HepG2 (cell line): ENCODE measurements around the gene LITAF. TPM values are rescaled to one million over a fixed set of nuclear protein-coding genes. Genes with fewer than 3 reads are reported as not detected.

Experiments
- BRF2 ChIP-seq: sonication (generic); formaldehyde crosslinking; IDR thresholded peaks from 2 replicates; pipeline ENCODE4 v1.8.1; 2022; ENCODE audit warnings: mild to moderate bottlenecking, missing genetic modification reagents
- CC2D1A ChIP-seq: sonication (generic); formaldehyde crosslinking; IDR thresholded peaks from 2 replicates; pipeline ENCODE4 v1.8.1; 2023; ENCODE audit warnings: mild to moderate bottlenecking, missing genetic modification reagents
- CCDC6 ChIP-seq: sonication (generic); formaldehyde crosslinking; IDR thresholded peaks from 2 replicates; pipeline ENCODE4 v1.8.1; 2022; ENCODE audit warnings: mild to moderate bottlenecking, missing genetic modification reagents, moderate library complexity
- DBP ChIP-seq: sonication (generic); formaldehyde crosslinking; IDR thresholded peaks from 2 replicates; pipeline ENCODE4 v1.4.0; 2020; ENCODE audit warnings: missing genetic modification reagents; ENCODE audit errors: not compliant biosample characterization
- ELF3 ChIP-seq: IDR thresholded peaks from 2 replicates; pipeline ENCODE4 v1.6.1; 2016; ENCODE audit warnings: missing genetic modification reagents, missing compliant biosample characterization
- FOXA1 ChIP-seq, 2 experiments: fragments of 450-650 bp in 1 of 2; sonication (generic) in 1 of 2; formaldehyde crosslinking in 1 of 2; IDR thresholded peaks; 2 replicates each; pipeline versions ENCODE4 v1.4.0 to v1.6.1; 2016 to 2020; ENCODE audit warnings: missing genetic modification reagents in 1 of 2
- FOXP1 ChIP-seq, 2 experiments: fragments of 450-650 bp in 1 of 2; IDR thresholded peaks; 2 replicates each; pipeline ENCODE4 v1.6.1; 2017 to 2018; ENCODE audit warnings: antibody characterized with exemption in 1 of 2
- GATAD2A ChIP-seq: IDR thresholded peaks from 2 replicates; pipeline ENCODE4 v1.6.1; 2016
- ISL2 ChIP-seq: sonication (generic); formaldehyde crosslinking; IDR thresholded peaks from 2 replicates; pipeline ENCODE4 v1.5.0; 2020; ENCODE audit warnings: missing genetic modification reagents
- MTERF4 ChIP-seq: sonication (generic); formaldehyde crosslinking; IDR thresholded peaks from 2 replicates; pipeline ENCODE4 v1.8.0; 2023; ENCODE audit warnings: mild to moderate bottlenecking, missing genetic modification reagents
- PRMT3 ChIP-seq: sonication (generic); formaldehyde crosslinking; IDR thresholded peaks from 2 replicates; pipeline ENCODE4 v1.8.1; 2022; ENCODE audit warnings: low read depth, mild to moderate bottlenecking, moderate library complexity, missing genetic modification reagents, borderline replicate concordance
- RAD21 ChIP-seq: fragments of 450-650 bp; formaldehyde crosslinking; IDR thresholded peaks from 2 replicates; pipeline ENCODE4 v1.5.0; 2020; ENCODE audit warnings: mild to moderate bottlenecking
- SALL1 ChIP-seq: sonication (generic); formaldehyde crosslinking; IDR thresholded peaks from 2 replicates; pipeline ENCODE4 v1.8.0; 2022; ENCODE audit warnings: mild to moderate bottlenecking, missing genetic modification reagents
- SSRP1 ChIP-seq: IDR thresholded peaks from 2 replicates; pipeline ENCODE4 v1.6.1; 2016; ENCODE audit warnings: control low read depth
- ZBTB46 ChIP-seq: sonication (generic); formaldehyde crosslinking; IDR thresholded peaks from 2 replicates; pipeline ENCODE4 v1.4.0; 2020; ENCODE audit warnings: mild to moderate bottlenecking, missing genetic modification reagents, borderline replicate concordance
- ZNF280D ChIP-seq: sonication (generic); formaldehyde crosslinking; IDR thresholded peaks from 2 replicates; pipeline ENCODE4 v1.5.1; 2020; ENCODE audit warnings: mild to moderate bottlenecking, missing genetic modification reagents
- ZNF335 ChIP-seq: sonication (generic); formaldehyde crosslinking; IDR thresholded peaks from 2 replicates; pipeline ENCODE4 v1.4.0; 2020; ENCODE audit warnings: missing genetic modification reagents
- ZNF530 ChIP-seq: sonication (generic); formaldehyde crosslinking; IDR thresholded peaks from 2 replicates; pipeline ENCODE4 v1.5.0; 2020; ENCODE audit warnings: low read depth, mild to moderate bottlenecking, missing genetic modification reagents
- ZNF800 ChIP-seq: sonication (generic); formaldehyde crosslinking; IDR thresholded peaks from 2 replicates; pipeline ENCODE4 v1.4.0; 2020; ENCODE audit warnings: missing genetic modification reagents
- polyA plus RNA-seq, 8 experiments: library from polyadenylated mRNA; depleted of rRNA in 3 of 8; stranded (reverse) in 7 of 8; unstranded in 1 of 8; fragments of >200 nt; fragmentation: Illumina TruSeq in 4 of 8; extraction: Trizol in 4 of 8; gene quantifications; 2 replicates each; pipeline versions ENCODE4 v1.2.1 to v1.2.3, GENCODE V29; 2011 to 2016; ENCODE audit warnings: low read depth in 4 of 8, missing spikeins in 1 of 8, mixed read lengths in 1 of 8; ENCODE audit not compliant: insufficient read depth in 1 of 8
- total RNA-seq, 5 experiments: library from RNA; depleted of rRNA; stranded (reverse); fragments of >200 nt; fragmentation: Illumina TruSeq; extraction: Trizol; gene quantifications; 2 replicates each; pipeline ENCODE4 v1.2.3, GENCODE V29; 2016; ENCODE audit warnings: low read depth in 1 of 5

LITAF gene
- total and polyA plus RNA-seq, 2 of the 13 experiments (the other 11 are each of a cell fraction or from before 2014, with no cell fraction given), result 80.1 to 141 TPM

GRCh38 chr16:11583889-11584565, 2.7 kb downstream of the LITAF start (continued):
- TF ChIP-seq ZNF280D (peak; percentile 78), FOXP1 (IDR thresholded peaks at IDR 0.05) (no peak), FOXP1 (CRISPR knock-in tag; IDR thresholded peaks at IDR 0.05) (peak; percentile 81), ZNF335 (CRISPR knock-in tag) (no peak), BRF2 (CRISPR knock-in tag) (no peak), RAD21 (CRISPR knock-in tag) (no peak), GATAD2A (peak; percentile 50; the same call in 1 of the 2 replicates), PRMT3 (CRISPR knock-in tag) (0 out of 2 replicates have a peak, but pooled peaks have one; percentile 72), ZBTB46 (no peak), SSRP1 (CRISPR knock-in tag) (0 out of 2 replicates have a peak, but pooled peaks have one; percentile 12), ISL2 (peak; percentile 25; the same call in 1 of the 2 replicates), ELF3 (peak; percentile 50; the same call in 1 of the 2 replicates), ZNF530 (no peak), DBP (CRISPR knock-in tag) (no peak), FOXA1 (IDR thresholded peaks at IDR 0.05) (no peak), FOXA1 (CRISPR knock-in tag; IDR thresholded peaks at IDR 0.05) (0 out of 2 replicates have a peak, but pooled peaks have one; percentile 7), CC2D1A (CRISPR knock-in tag) (0 out of 2 replicates have a peak, but pooled peaks have one; percentile 72), SALL1 (CRISPR knock-in tag) (peak; percentile 29; the same call in 1 of the 2 replicates), MTERF4 (CRISPR knock-in tag) (0 out of 2 replicates have a peak, but pooled peaks have one; percentile 37), CCDC6 (CRISPR knock-in tag) (peak; percentile 75; the same call in 1 of the 2 replicates), ZNF800 (CRISPR knock-in tag) (no peak)
